ENCODE data around the gene METTL26. TPM values are rescaled to one million over a fixed set of nuclear protein-coding genes. Genes with fewer than 3 reads are reported as not detected.
A peak's percentile ranks its signal among the peaks of the same experiment; 100 is the strongest.

METTL26 gene
- total and polyA plus RNA-seq, 9 of the 15 experiments (the other 6 are each of a cell fraction or from before 2014, with no cell fraction given), result 7.3 to 262 (median 80.9) TPM

GRCh38 chr16:678858-679813 lies 43.0 kb upstream of the METTL26 start (continued):
- TF ChIP-seq ZNF395 (CRISPR knock-in tag; IDR thresholded peaks at IDR 0.05), result no peak
- no peak for TF ChIP-seq SLC30A9 (CRISPR knock-in tag; IDR thresholded peaks at IDR 0.05)
- peak in 1 of 2 experiments; percentile 53; a peak in 1 of 4 replicates for TF ChIP-seq SIN3A (IDR thresholded peaks at IDR 0.05; ENCODE audit: borderline replicate concordance in 2 of 2, control insufficient read depth in 1 of 2, low read depth in 2 of 2, low read length in 2 of 2)
- TF ChIP-seq MYBL2 (IDR thresholded peaks at IDR 0.05; ENCODE audit: low read depth), result no peak
- TF ChIP-seq MYBL2 (CRISPR knock-in tag; IDR thresholded peaks at IDR 0.05; ENCODE audit: borderline replicate concordance), result no peak
- TF ChIP-seq CCNT2 (IDR thresholded peaks at IDR 0.05; ENCODE audit: borderline replicate concordance, extremely low read depth, insufficient read length, low read depth, low read length), result no peak
- TF ChIP-seq MCM2 (IDR thresholded peaks at IDR 0.05; ENCODE audit: low read depth), result no peak
- TF ChIP-seq ZC3H8 (IDR thresholded peaks at IDR 0.05), result no peak
- TF ChIP-seq POLR3A (IDR thresholded peaks at IDR 0.05; ENCODE audit: borderline replicate concordance, extremely low read depth, insufficient read depth, insufficient read length), result no peak
- TF ChIP-seq STAT6 (CRISPR knock-in tag; IDR thresholded peaks at IDR 0.05), result no peak
- no peak for TF ChIP-seq ZNF140 (CRISPR knock-in tag; IDR thresholded peaks at IDR 0.05)
- TF ChIP-seq PHF8 (IDR thresholded peaks at IDR 0.05; ENCODE audit: borderline replicate concordance, low read length), result peak; percentile 72; the same call in 1 of the 2 replicates
- no peak for TF ChIP-seq E2F5 (CRISPR knock-in tag; IDR thresholded peaks at IDR 0.05)
- TF ChIP-seq PCBP1 (IDR thresholded peaks at IDR 0.05; ENCODE audit: low read depth, low read length, poor library complexity, severe bottlenecking), result no peak
- TF ChIP-seq RBM15 (IDR thresholded peaks at IDR 0.05; ENCODE audit: insufficient read depth, low read length), result no peak
- peak; percentile 61; the same call in 1 of the 2 replicates for TF ChIP-seq USF1 (CRISPR knock-in tag; IDR thresholded peaks at IDR 0.05)
- peak; percentile 14; the same call in 1 of the 2 replicates for TF ChIP-seq MTA3 (IDR thresholded peaks at IDR 0.05; ENCODE audit: borderline replicate concordance)
- TF ChIP-seq HNRNPUL1 (IDR thresholded peaks at IDR 0.05; ENCODE audit: low read length), result no peak
- TF ChIP-seq RBFOX2 (IDR thresholded peaks at IDR 0.05; ENCODE audit: low read depth, low read length), result peak; percentile 65
- peak in 1 of 2 experiments; percentile 80; a peak in 2 of 4 replicates for TF ChIP-seq HDAC1 (IDR thresholded peaks at IDR 0.05)
- TF ChIP-seq PURB (CRISPR knock-in tag; IDR thresholded peaks at IDR 0.05; ENCODE audit: low read depth), result no peak
